ENCODE measurements around the gene PSMD2. TPM values are rescaled to one million over a fixed set of nuclear protein-coding genes. Genes with fewer than 3 reads are reported as not detected.

PSMD2 gene
- total and polyA plus RNA-seq, 4 donors: 77.5 to 213 (median 161) TPM

- Histone ChIP-seq H3K9ac (ENCODE audit: low read depth in 1 of 2, low read length in 2 of 2) (no peak overlapping the region), H3K27me3 (ENCODE audit: control insufficient read depth in 4 of 4, insufficient read depth in 4 of 4, low read length in 3 of 4) (no peaks in the 10 kb centered on the region), H3K36me3 (ENCODE audit: control insufficient read depth in 4 of 4, insufficient read depth in 3 of 4, low read depth in 1 of 4, low read length in 3 of 4) (no peaks in the 10 kb centered on the region), H3K9me3 (ENCODE audit: control insufficient read depth in 4 of 4, low read length in 3 of 4) (no peaks in the 10 kb centered on the region), H3K27ac (ENCODE audit: low read depth in 1 of 2, low read length in 2 of 2) (no peak overlapping the region), H3K4me3 (ENCODE audit: low read depth in 1 of 3, low read length in 3 of 3) (no peak overlapping the region), H3K4me1 (ENCODE audit: control insufficient read depth in 4 of 4, insufficient read depth in 4 of 4, low read length in 3 of 4) (no peaks in the 10 kb centered on the region)
- TF ChIP-seq HNF4G (IDR thresholded peaks at IDR 0.05) (no peak), GABPA (IDR thresholded peaks at IDR 0.05 in 1 of 2, conservative IDR thresholded peaks at IDR 0.05 in 1 of 2) (no peak), RXRA (IDR thresholded peaks at IDR 0.05) (no peak), CTCF (IDR thresholded peaks at IDR 0.05; ENCODE audit: low read depth, low read length, missing input control) (peak; percentile 42), RAD21 (IDR thresholded peaks at IDR 0.05) (peak; percentile 73 to 81)
- WGBS: 22% methylated on average over 4 of the region's 4 CpGs
- DNase-seq (ENCODE audit: low spot score): no peak
These were observed 14.3 kb upstream of the PSMD2 start for GRCh38 chr3:184284696-184285095.

GRCh38 chr3:184289426-184289938 lies 9.6 kb upstream of the PSMD2 start:
- WGBS: 11% methylated on average over 10 of the region's 10 CpGs
- Histone ChIP-seq H3K4me1 (ENCODE audit: control insufficient read depth in 4 of 4, insufficient read depth in 4 of 4, low read length in 3 of 4) (no peaks in the 10 kb centered on the region), H3K36me3 (ENCODE audit: control insufficient read depth in 4 of 4, insufficient read depth in 3 of 4, low read depth in 1 of 4, low read length in 3 of 4) (no peaks in the 10 kb centered on the region), H3K27ac (ENCODE audit: low read depth in 1 of 2, low read length in 2 of 2) (no peak overlapping the region), H3K9me3 (ENCODE audit: control insufficient read depth in 4 of 4, low read length in 3 of 4) (no peaks in the 10 kb centered on the region), H3K27me3 (ENCODE audit: control insufficient read depth in 4 of 4, insufficient read depth in 4 of 4, low read length in 3 of 4) (no peaks in the 10 kb centered on the region), H3K9ac (ENCODE audit: low read depth in 1 of 2, low read length in 2 of 2) (no peak overlapping the region), H3K4me3 (ENCODE audit: low read depth in 1 of 3, low read length in 3 of 3) (no peak overlapping the region)
- TF ChIP-seq MAX (IDR thresholded peaks at IDR 0.05) (no peak), HNF4A (conservative IDR thresholded peaks at IDR 0.05) (peak in 1 of 2 donors; percentile 18), CTCF (IDR thresholded peaks at IDR 0.05; ENCODE audit: low read depth, low read length, missing input control) (peak; percentile 46), RAD21 (IDR thresholded peaks at IDR 0.05) (peak; percentile 85 to 88)
- peak; percentile 67 for DNase-seq (ENCODE audit: low spot score)

- H3K4me3 ChIP-seq (ENCODE audit: low read depth in 1 of 3, low read length in 3 of 3): no peak overlapping the region
- WGBS: 89% methylated on average over 10 of the region's 10 CpGs
- no peak for DNase-seq (ENCODE audit: low spot score)
These were observed 8.7 kb upstream of the PSMD2 start for GRCh38 chr3:184290331-184290730.

More at GRCh38 chr3:184290331-184290730, 8.7 kb upstream of the PSMD2 start:
- no peak for TF ChIP-seq NR2F2 (IDR thresholded peaks at IDR 0.05)
- TF ChIP-seq HNF4G (IDR thresholded peaks at IDR 0.05): no peak
- no peak for TF ChIP-seq RAD21 (IDR thresholded peaks at IDR 0.05)
- TF ChIP-seq YY1 (IDR thresholded peaks at IDR 0.05): no peak
- no peak for TF ChIP-seq ATF3 (IDR thresholded peaks at IDR 0.05)
- no peak for TF ChIP-seq MAX (IDR thresholded peaks at IDR 0.05)
- TF ChIP-seq GABPA (IDR thresholded peaks at IDR 0.05 in 1 of 2, conservative IDR thresholded peaks at IDR 0.05 in 1 of 2): no peak
- TF ChIP-seq REST (IDR thresholded peaks at IDR 0.05): no peak
- no peak for TF ChIP-seq EGR1 (IDR thresholded peaks at IDR 0.05; ENCODE audit: low read depth in 2 of 2)
- TF ChIP-seq SP1 (IDR thresholded peaks at IDR 0.05): no peak
- no peak overlapping the region for H3K27ac ChIP-seq (ENCODE audit: low read depth in 1 of 2, low read length in 2 of 2)
- no peaks in the 10 kb centered on the region for H3K4me1 ChIP-seq (ENCODE audit: control insufficient read depth in 4 of 4, insufficient read depth in 4 of 4, low read length in 3 of 4)
- no peak overlapping the region for H3K9ac ChIP-seq (ENCODE audit: low read depth in 1 of 2, low read length in 2 of 2)
- no peaks in the 10 kb centered on the region for H3K9me3 ChIP-seq (ENCODE audit: control insufficient read depth in 4 of 4, low read length in 3 of 4)
- no peaks in the 10 kb centered on the region for H3K27me3 ChIP-seq (ENCODE audit: control insufficient read depth in 4 of 4, insufficient read depth in 4 of 4, low read length in 3 of 4)
- H3K36me3 ChIP-seq (ENCODE audit: control insufficient read depth in 4 of 4, insufficient read depth in 3 of 4, low read depth in 1 of 4, low read length in 3 of 4): no peaks in the 10 kb centered on the region
